SU-DHL-6 (cell line): ENCODE results near the gene CDK6.

ENCODE experiments used
- EZH2phosphoT487 ChIP-seq: fragments of 200-600 bp; sonication (generic), shearing (Covaris generic); conservative IDR thresholded peaks from 2 replicates; pipeline ENCODE4 v1.6.1; 2018; ENCODE audit warnings: mild to moderate bottlenecking, antibody characterized with exemption, low read length, moderate library complexity, mixed read lengths
- TF ChIP-seq, protein P1 (sequence below): fragments of 200-600 bp; sonication (generic); IDR thresholded peaks from one replicate; pipeline ENCODE4 v1.5.1; 2017; ENCODE audit warnings: antibody characterized with exemption, mild to moderate bottlenecking, low read length, moderate library complexity; ENCODE audit not compliant: insufficient read depth, poor library complexity, severe bottlenecking

DNA sequence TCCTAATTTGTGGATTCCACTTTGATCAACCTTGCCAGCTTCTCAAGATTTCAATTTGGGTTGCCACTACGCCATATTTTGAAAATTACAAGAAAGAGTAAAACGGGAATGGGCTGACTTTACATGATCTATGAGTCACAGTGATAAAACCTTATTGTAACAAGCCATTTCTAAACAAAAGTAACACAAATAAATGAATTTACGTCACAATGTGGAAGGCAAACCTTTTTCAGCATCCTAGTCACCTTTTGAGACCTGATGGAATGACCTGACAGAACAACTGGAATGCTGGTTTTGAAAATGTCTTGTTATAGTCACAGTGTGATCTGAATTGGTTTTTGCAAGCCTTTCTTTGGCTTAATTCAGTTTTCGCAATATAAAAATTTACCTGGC is 85.9 kb downstream of the CDK6 start:
- TF ChIP-seq, protein P1, sequence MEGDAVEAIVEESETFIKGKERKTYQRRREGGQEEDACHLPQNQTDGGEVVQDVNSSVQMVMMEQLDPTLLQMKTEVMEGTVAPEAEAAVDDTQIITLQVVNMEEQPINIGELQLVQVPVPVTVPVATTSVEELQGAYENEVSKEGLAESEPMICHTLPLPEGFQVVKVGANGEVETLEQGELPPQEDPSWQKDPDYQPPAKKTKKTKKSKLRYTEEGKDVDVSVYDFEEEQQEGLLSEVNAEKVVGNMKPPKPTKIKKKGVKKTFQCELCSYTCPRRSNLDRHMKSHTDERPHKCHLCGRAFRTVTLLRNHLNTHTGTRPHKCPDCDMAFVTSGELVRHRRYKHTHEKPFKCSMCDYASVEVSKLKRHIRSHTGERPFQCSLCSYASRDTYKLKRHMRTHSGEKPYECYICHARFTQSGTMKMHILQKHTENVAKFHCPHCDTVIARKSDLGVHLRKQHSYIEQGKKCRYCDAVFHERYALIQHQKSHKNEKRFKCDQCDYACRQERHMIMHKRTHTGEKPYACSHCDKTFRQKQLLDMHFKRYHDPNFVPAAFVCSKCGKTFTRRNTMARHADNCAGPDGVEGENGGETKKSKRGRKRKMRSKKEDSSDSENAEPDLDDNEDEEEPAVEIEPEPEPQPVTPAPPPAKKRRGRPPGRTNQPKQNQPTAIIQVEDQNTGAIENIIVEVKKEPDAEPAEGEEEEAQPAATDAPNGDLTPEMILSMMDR: no peak
- TF ChIP-seq EZH2phosphoT487: no peak
